HEK293 (cell line): ENCODE data around the gene SAPCD1.

Source experiments
- GLI4 ChIP-seq: fragments of 450-650 bp; formaldehyde crosslinking; IDR thresholded peaks from 2 replicates; pipeline ENCODE4 v1.5.1; 2016; ENCODE audit warnings: missing biosample characterization, missing genetic modification characterization
- HIC1 ChIP-seq: fragments of 450-650 bp; formaldehyde crosslinking; IDR thresholded peaks from 2 replicates; pipeline ENCODE4 v1.5.1; 2016; ENCODE audit warnings: missing biosample characterization, missing genetic modification characterization
- KLF1 ChIP-seq: fragments of 450-650 bp; formaldehyde crosslinking; IDR thresholded peaks from 2 replicates; pipeline ENCODE4 v1.5.1; 2016; ENCODE audit warnings: missing biosample characterization, missing genetic modification characterization
- MEIS1 ChIP-seq: sonication (generic); formaldehyde crosslinking; IDR thresholded peaks from 2 replicates; pipeline ENCODE4 v1.8.1; 2022; ENCODE audit warnings: missing genetic modification reagents, mild to moderate bottlenecking, borderline replicate concordance
- SP2 ChIP-seq: fragments of 450-650 bp; formaldehyde crosslinking; IDR thresholded peaks from 2 replicates; pipeline ENCODE4 v1.5.1; 2016; ENCODE audit warnings: missing biosample characterization, missing genetic modification characterization
- ZBTB11 ChIP-seq: fragments of 450-650 bp; formaldehyde crosslinking; conservative IDR thresholded peaks from 2 replicates; pipeline ENCODE4 v1.5.1; 2016; ENCODE audit warnings: low read depth, missing biosample characterization, missing genetic modification characterization
- ZBTB17 ChIP-seq: fragments of 450-650 bp; formaldehyde crosslinking; IDR thresholded peaks from 2 replicates; pipeline ENCODE4 v1.5.1; 2016; ENCODE audit warnings: missing biosample characterization, missing genetic modification characterization
- ZBTB21 ChIP-seq: fragments of 450-650 bp; formaldehyde crosslinking; IDR thresholded peaks from 2 replicates; pipeline ENCODE4 v1.5.1; 2017; ENCODE audit warnings: missing biosample characterization, missing genetic modification characterization
- ZBTB44 ChIP-seq: fragments of 450-650 bp; IDR thresholded peaks from 2 replicates; pipeline ENCODE4 v1.5.1; 2018; ENCODE audit warnings: missing biosample characterization, mild to moderate bottlenecking, missing genetic modification characterization
- ZBTB7A ChIP-seq: fragments of 450-650 bp; formaldehyde crosslinking; IDR thresholded peaks from 2 replicates; pipeline ENCODE4 v1.5.1; 2016; ENCODE audit warnings: low read depth, missing biosample characterization, missing genetic modification characterization
- ZFP37 ChIP-seq: fragments of 450-650 bp; formaldehyde crosslinking; IDR thresholded peaks from 2 replicates; pipeline ENCODE4 v1.5.1; 2016; ENCODE audit warnings: missing biosample characterization, missing genetic modification characterization
- ZNF16 ChIP-seq: fragments of 450-650 bp; formaldehyde crosslinking; IDR thresholded peaks from 2 replicates; pipeline ENCODE4 v1.5.1; 2016; ENCODE audit warnings: low read depth, missing biosample characterization, missing genetic modification characterization
- ZNF211 ChIP-seq: fragments of 450-650 bp; formaldehyde crosslinking; IDR thresholded peaks from 2 replicates; pipeline ENCODE4 v1.5.1; 2016; ENCODE audit warnings: low read depth, missing biosample characterization, missing genetic modification characterization
- ZNF23 ChIP-seq: fragments of 450-650 bp; formaldehyde crosslinking; IDR thresholded peaks from 2 replicates; pipeline ENCODE4 v1.5.1; 2016; ENCODE audit warnings: missing biosample characterization, missing genetic modification characterization, borderline replicate concordance
- ZNF324 ChIP-seq: fragments of 450-650 bp; formaldehyde crosslinking; IDR thresholded peaks from 2 replicates; pipeline ENCODE4 v1.5.1; 2016; ENCODE audit warnings: missing biosample characterization, missing genetic modification characterization
- ZNF394 ChIP-seq: fragments of 450-650 bp; formaldehyde crosslinking; IDR thresholded peaks from 2 replicates; pipeline ENCODE4 v1.5.1; 2016; ENCODE audit warnings: missing biosample characterization, missing genetic modification characterization, mild to moderate bottlenecking, moderate library complexity, borderline replicate concordance
- ZNF398 ChIP-seq: fragments of 450-650 bp; formaldehyde crosslinking; IDR thresholded peaks from 2 replicates; pipeline ENCODE4 v1.5.1; 2017; ENCODE audit warnings: missing biosample characterization, missing genetic modification characterization
- ZNF473 ChIP-seq: fragments of 450-650 bp; formaldehyde crosslinking; IDR thresholded peaks from 2 replicates; pipeline ENCODE4 v1.5.1; 2017; ENCODE audit warnings: missing biosample characterization, missing genetic modification characterization
- ZNF514 ChIP-seq: fragments of 450-650 bp; formaldehyde crosslinking; IDR thresholded peaks from 2 replicates; pipeline ENCODE4 v1.5.1; 2016; ENCODE audit warnings: missing biosample characterization, missing genetic modification characterization
- ZNF518A ChIP-seq: fragments of 450-650 bp; formaldehyde crosslinking; conservative IDR thresholded peaks from 2 replicates; pipeline ENCODE4 v1.5.1; 2016; ENCODE audit warnings: low read depth, missing biosample characterization, missing genetic modification characterization
- ZNF530 ChIP-seq: fragments of 450-650 bp; formaldehyde crosslinking; IDR thresholded peaks from 2 replicates; pipeline ENCODE4 v1.5.1; 2016; ENCODE audit warnings: low read depth, missing biosample characterization, missing genetic modification characterization
- ZNF560 ChIP-seq: fragments of 450-650 bp; formaldehyde crosslinking; IDR thresholded peaks from 2 replicates; pipeline ENCODE4 v1.5.1; 2017; ENCODE audit warnings: missing biosample characterization, missing genetic modification characterization, borderline replicate concordance
- ZNF585B ChIP-seq: fragments of 450-650 bp; formaldehyde crosslinking; IDR thresholded peaks from 2 replicates; pipeline ENCODE4 v1.5.1; 2016; ENCODE audit warnings: missing biosample characterization, missing genetic modification characterization
- ZNF701 ChIP-seq: fragments of 450-650 bp; formaldehyde crosslinking; IDR thresholded peaks from 2 replicates; pipeline ENCODE4 v1.5.1; 2016; ENCODE audit warnings: missing biosample characterization, missing genetic modification characterization
- ZNF76 ChIP-seq: fragments of 450-650 bp; formaldehyde crosslinking; IDR thresholded peaks from 2 replicates; pipeline ENCODE4; 2016; ENCODE audit warnings: low read depth, missing biosample characterization, missing genetic modification characterization, borderline replicate concordance
- ZNF776 ChIP-seq: fragments of 450-650 bp; formaldehyde crosslinking; IDR thresholded peaks from 2 replicates; pipeline ENCODE4 v1.5.0; 2017; ENCODE audit warnings: missing biosample characterization, missing genetic modification characterization, borderline replicate concordance

SAPCD1 gene

GRCh38 chr6:31729979-31730630 is 32.4 kb upstream of the SAPCD1 start (continued):
- TF ChIP-seq HIC1 (tag by site-specific recombination) (0 out of 2 replicates have a peak, but pooled peaks have one; percentile 39), ZNF560 (tag by site-specific recombination) (no peak), ZNF16 (tag by site-specific recombination) (no peak), ZNF398 (tag by site-specific recombination) (peak; percentile 15; the same call in 1 of the 2 replicates), ZBTB17 (tag by site-specific recombination) (no peak), ZNF701 (no peak), ZNF211 (no peak), ZNF324 (tag by site-specific recombination) (no peak), ZNF23 (no peak), MEIS1 (CRISPR knock-in tag) (no peak), ZFP37 (tag by site-specific recombination) (peak; percentile 56; the same call in 1 of the 2 replicates), GLI4 (tag by site-specific recombination) (no peak), ZBTB11 (tag by site-specific recombination) (0 out of 2 replicates have a peak, but pooled peaks have one; percentile 17), SP2 (tag by site-specific recombination) (peak; percentile 87), ZNF530 (tag by site-specific recombination) (no peak), ZNF514 (tag by site-specific recombination) (no peak), ZNF473 (tag by site-specific recombination) (no peak), ZNF76 (tag by site-specific recombination) (no peak), ZBTB21 (tag by site-specific recombination) (no peak), ZBTB44 (tag by site-specific recombination) (no peak), ZNF518A (no peak), ZBTB7A (tag by site-specific recombination) (no peak), ZNF585B (tag by site-specific recombination) (no peak), ZNF394 (tag by site-specific recombination) (no peak), KLF1 (tag by site-specific recombination) (peak; percentile 93), ZNF776 (no peak)
